Transverse colon (tissue), 3 donors: Measurements from ENCODE around the gene ABHD17A.

Experiments used
- CTCF ChIP-seq, 5 experiments: fragments of 200-600 bp in 3 of 5; fragments of 450-650 bp in 2 of 5; sonication (generic) in 3 of 5; IDR thresholded peaks; 1 replicate in 2 of 5; 2 replicates in 3 of 5; pipeline ENCODE4 v1.5.1; 2016 to 2017; ENCODE audit warnings: antibody characterized with exemption in 5 of 5, inconsistent platforms in 3 of 5, mild to moderate bottlenecking in 2 of 5, moderate library complexity in 1 of 5
- EP300 ChIP-seq: sonication (generic); formaldehyde crosslinking; IDR thresholded peaks from one replicate; pipeline ENCODE4 v1.6.1; 2017; ENCODE audit warnings: antibody characterized with exemption, low read depth

DNA sequence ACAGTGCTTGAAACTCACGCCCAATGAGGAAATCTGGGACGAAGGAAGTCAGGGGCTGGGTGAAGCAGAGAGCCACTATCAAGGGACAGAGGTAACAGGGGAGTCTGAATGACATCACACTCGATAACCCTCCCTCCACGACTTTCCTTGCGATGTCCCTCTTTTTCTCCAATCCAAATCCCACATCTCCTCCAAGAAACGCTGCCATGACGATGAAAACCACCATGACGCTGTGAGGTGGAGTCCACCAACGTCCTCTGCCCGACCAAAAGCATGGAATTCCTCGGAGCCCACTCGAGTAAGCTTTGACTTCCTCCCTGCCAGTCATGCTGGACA, 38.0 kb downstream of the ABHD17A start:
- TF ChIP-seq EP300 (no peak), CTCF (IDR thresholded peaks at IDR 0.05) (no peak)
